ENCODE results near the gene HTR3C.
"Not testable (repeated sequence)": the region's sequence is repeated elsewhere in the genome, so short reads cannot be mapped to it uniquely, and the experiment has no call there.

The HTR3C gene

DNA sequence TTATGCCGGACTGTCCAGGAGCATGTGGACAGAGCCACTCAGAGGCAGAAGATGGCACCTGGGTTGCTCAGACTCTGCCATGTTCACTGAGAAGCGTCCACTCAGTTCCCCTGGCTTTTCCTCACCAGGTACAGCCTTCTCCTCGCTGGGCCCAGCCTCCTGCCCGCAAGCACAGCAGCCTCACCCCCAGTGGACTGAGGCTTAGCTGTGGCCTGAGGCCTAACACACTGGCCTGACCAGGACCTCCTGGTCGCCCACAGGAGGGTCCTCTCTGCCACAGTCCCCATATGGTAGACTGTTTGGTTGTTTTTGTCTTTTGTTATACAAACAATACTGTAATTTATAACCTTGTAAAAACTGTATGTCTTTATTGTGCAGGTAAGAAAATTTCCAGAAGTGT lies 15.5 kb downstream of the HTR3C start:
- no peak overlapping the region for H3K27ac ChIP-seq
- no peaks in the 10 kb centered on the region for H4K20me1 ChIP-seq (ENCODE audit: insufficient read depth)
- H3K36me3 ChIP-seq (ENCODE audit: insufficient read depth), result no peaks in the 10 kb centered on the region
- TF ChIP-seq, protein P1, sequence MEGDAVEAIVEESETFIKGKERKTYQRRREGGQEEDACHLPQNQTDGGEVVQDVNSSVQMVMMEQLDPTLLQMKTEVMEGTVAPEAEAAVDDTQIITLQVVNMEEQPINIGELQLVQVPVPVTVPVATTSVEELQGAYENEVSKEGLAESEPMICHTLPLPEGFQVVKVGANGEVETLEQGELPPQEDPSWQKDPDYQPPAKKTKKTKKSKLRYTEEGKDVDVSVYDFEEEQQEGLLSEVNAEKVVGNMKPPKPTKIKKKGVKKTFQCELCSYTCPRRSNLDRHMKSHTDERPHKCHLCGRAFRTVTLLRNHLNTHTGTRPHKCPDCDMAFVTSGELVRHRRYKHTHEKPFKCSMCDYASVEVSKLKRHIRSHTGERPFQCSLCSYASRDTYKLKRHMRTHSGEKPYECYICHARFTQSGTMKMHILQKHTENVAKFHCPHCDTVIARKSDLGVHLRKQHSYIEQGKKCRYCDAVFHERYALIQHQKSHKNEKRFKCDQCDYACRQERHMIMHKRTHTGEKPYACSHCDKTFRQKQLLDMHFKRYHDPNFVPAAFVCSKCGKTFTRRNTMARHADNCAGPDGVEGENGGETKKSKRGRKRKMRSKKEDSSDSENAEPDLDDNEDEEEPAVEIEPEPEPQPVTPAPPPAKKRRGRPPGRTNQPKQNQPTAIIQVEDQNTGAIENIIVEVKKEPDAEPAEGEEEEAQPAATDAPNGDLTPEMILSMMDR (conservative IDR thresholded peaks at IDR 0.05; ENCODE audit: low read depth, low read length), result no peak
- H3K27me3 ChIP-seq (ENCODE audit: insufficient read depth, low read depth), result no peaks in the 10 kb centered on the region
- no peaks in the 10 kb centered on the region for H3K4me1 ChIP-seq (ENCODE audit: low read depth, poor library complexity, severe bottlenecking)
- H3K4me2 ChIP-seq, result no peak overlapping the region
- H3K4me3 ChIP-seq (IDR thresholded peaks at IDR 0.05; ENCODE audit: insufficient read depth, low read depth, low read length), result no peak overlapping the region
- H3K9ac ChIP-seq, result no peak overlapping the region
- no peak overlapping the region for H2AFZ ChIP-seq (ENCODE audit: low read depth)
- H3K79me2 ChIP-seq (ENCODE audit: insufficient read depth, low read depth), result no peaks in the 10 kb centered on the region

DNA sequence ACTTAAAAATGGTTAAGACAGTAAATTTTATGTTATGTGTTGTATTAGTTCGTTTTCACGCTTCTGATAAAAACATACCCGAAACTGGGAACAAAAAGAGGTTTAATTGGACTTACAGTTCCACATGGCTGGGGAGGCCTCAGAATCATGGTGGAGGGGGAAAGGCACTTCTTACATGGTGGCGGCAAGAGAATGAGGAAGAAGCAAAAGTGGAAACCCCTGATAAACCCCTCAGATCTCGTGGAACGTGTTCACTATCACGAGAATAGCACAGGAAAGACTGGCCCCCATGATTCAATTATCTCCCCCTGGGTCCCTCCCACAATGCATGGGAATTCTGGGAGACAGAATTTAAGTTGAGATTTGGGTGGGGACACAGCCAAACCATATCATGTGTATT lies 18.3 kb downstream of the HTR3C start:
- not testable (repeated sequence) for H3K36me3 ChIP-seq (ENCODE audit: insufficient read depth); H2AFZ ChIP-seq (ENCODE audit: low read depth); H3K4me2 ChIP-seq; H3K79me2 ChIP-seq (ENCODE audit: insufficient read depth, low read depth); H3K27me3 ChIP-seq (ENCODE audit: insufficient read depth, low read depth); H3K4me1 ChIP-seq (ENCODE audit: low read depth, poor library complexity, severe bottlenecking); H4K20me1 ChIP-seq (ENCODE audit: insufficient read depth); H3K9ac ChIP-seq; H3K27ac ChIP-seq; H3K4me3 ChIP-seq (IDR thresholded peaks at IDR 0.05; ENCODE audit: insufficient read depth, low read depth, low read length)

DNA sequence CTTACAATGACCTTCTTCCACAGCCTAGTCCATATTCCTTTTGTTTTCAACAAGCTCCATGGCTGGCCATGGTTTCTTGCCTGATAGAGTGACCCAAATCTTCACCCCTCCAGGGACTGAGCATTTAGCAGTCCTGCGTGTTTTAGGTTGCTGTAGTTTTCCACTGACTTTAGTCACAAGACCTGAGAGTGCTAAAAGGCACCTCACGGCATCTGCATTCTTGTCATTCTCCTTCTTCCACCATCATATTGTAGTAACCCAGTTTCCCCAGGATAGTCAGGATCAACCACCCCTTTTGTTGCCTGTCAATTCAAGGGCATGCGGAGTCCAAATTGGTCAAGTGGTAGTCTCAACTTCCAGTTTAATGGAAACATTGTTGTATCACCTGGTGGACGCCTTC lies 20.8 kb downstream of the HTR3C start:
- no peaks in the 10 kb centered on the region for H3K79me2 ChIP-seq (ENCODE audit: insufficient read depth, low read depth)
- H3K9ac ChIP-seq, result no peak overlapping the region
- H3K4me2 ChIP-seq, result no peak overlapping the region
- no peak overlapping the region for H3K27ac ChIP-seq
- no peaks in the 10 kb centered on the region for H3K4me1 ChIP-seq (ENCODE audit: low read depth, poor library complexity, severe bottlenecking)
- no peaks in the 10 kb centered on the region for H4K20me1 ChIP-seq (ENCODE audit: insufficient read depth)
- H3K4me3 ChIP-seq (IDR thresholded peaks at IDR 0.05; ENCODE audit: insufficient read depth, low read depth, low read length), result no peak overlapping the region
- no peak overlapping the region for H2AFZ ChIP-seq (ENCODE audit: low read depth)
- TF ChIP-seq, protein P1 (conservative IDR thresholded peaks at IDR 0.05; ENCODE audit: low read depth, low read length), result no peak
- H3K36me3 ChIP-seq (ENCODE audit: insufficient read depth), result no peaks in the 10 kb centered on the region
- H3K27me3 ChIP-seq (ENCODE audit: insufficient read depth, low read depth), result no peaks in the 10 kb centered on the region

DNA sequence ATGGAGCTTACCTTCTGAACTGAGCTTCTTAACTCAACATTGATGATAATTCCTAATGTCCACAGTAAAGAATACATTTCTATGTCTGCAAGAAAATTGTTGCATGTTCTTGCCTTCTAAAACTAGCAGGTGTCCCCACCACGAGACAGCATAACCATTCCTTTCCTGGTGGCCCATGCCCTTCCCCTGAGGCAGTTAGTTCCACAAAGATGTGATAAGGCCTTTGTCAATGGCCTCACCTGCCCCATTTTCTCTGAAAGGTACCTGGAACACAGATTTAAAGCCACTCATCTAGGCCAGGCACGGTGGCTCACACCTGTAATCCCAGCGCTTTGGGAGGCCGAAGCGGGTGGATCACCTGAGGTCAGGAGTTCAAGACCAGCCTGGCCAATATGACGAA lies 23.1 kb downstream of the HTR3C start:
- Histone ChIP-seq H3K79me2 (ENCODE audit: insufficient read depth, low read depth) (no peaks in the 10 kb centered on the region), H3K27ac (no peak overlapping the region), H3K4me3 (IDR thresholded peaks at IDR 0.05; ENCODE audit: insufficient read depth, low read depth, low read length) (no peak overlapping the region), H2AFZ (ENCODE audit: low read depth) (no peak overlapping the region), H3K36me3 (ENCODE audit: insufficient read depth) (no peaks in the 10 kb centered on the region), H3K4me1 (ENCODE audit: low read depth, poor library complexity, severe bottlenecking) (no peaks in the 10 kb centered on the region), H4K20me1 (ENCODE audit: insufficient read depth) (no peaks in the 10 kb centered on the region), H3K27me3 (ENCODE audit: insufficient read depth, low read depth) (no peaks in the 10 kb centered on the region), H3K4me2 (no peak overlapping the region), H3K9ac (no peak overlapping the region)
- TF ChIP-seq, protein P1 (conservative IDR thresholded peaks at IDR 0.05; ENCODE audit: low read depth, low read length), result no peak

DNA sequence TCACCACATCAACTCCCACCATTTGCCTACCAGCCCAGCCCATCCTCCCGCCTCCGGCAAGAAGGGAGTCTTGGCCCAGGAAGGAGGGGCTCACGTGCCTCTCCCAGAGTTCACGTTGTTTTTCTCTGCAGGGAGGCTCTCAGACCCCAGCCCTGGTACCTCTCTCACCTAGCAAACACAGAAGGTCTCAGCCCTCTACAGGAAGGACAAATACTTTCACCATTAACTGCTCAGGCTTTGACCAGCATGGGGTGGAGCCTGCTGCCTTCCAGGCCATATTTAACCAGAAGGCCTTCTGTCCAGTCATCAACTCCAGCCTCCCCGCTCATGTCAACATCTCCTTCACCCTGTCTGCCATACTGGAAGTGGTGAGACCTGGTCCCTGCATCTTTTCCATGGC lies 25.0 kb downstream of the HTR3C start:
- Histone ChIP-seq H3K4me1 (ENCODE audit: low read depth, poor library complexity, severe bottlenecking) (no peaks in the 10 kb centered on the region), H3K36me3 (ENCODE audit: insufficient read depth) (no peaks in the 10 kb centered on the region), H3K4me2 (no peak overlapping the region), H3K4me3 (IDR thresholded peaks at IDR 0.05; ENCODE audit: insufficient read depth, low read depth, low read length) (no peak overlapping the region), H4K20me1 (ENCODE audit: insufficient read depth) (no peaks in the 10 kb centered on the region), H3K9ac (no peak overlapping the region), H2AFZ (ENCODE audit: low read depth) (no peak overlapping the region), H3K79me2 (ENCODE audit: insufficient read depth, low read depth) (no peaks in the 10 kb centered on the region), H3K27me3 (ENCODE audit: insufficient read depth, low read depth) (no peaks in the 10 kb centered on the region), H3K27ac (no peak overlapping the region)
- TF ChIP-seq, protein P1 (conservative IDR thresholded peaks at IDR 0.05; ENCODE audit: low read depth, low read length), result no peak

Measured in KMS-11 (cell line).